ENCODE results near the gene TMEM212.

Gene TMEM212

GRCh38 chr3:171821778-171822358, 21.3 kb upstream of the TMEM212 start:
- H3K4me3 ChIP-seq (ENCODE audit: low read depth, low read length): no peak overlapping the region
- DNase-seq (ENCODE audit: low read depth): no peak
- no peak for TF ChIP-seq CTCF (IDR thresholded peaks at IDR 0.05; ENCODE audit: control insufficient read depth, extremely low read depth, insufficient read depth)

DNA sequence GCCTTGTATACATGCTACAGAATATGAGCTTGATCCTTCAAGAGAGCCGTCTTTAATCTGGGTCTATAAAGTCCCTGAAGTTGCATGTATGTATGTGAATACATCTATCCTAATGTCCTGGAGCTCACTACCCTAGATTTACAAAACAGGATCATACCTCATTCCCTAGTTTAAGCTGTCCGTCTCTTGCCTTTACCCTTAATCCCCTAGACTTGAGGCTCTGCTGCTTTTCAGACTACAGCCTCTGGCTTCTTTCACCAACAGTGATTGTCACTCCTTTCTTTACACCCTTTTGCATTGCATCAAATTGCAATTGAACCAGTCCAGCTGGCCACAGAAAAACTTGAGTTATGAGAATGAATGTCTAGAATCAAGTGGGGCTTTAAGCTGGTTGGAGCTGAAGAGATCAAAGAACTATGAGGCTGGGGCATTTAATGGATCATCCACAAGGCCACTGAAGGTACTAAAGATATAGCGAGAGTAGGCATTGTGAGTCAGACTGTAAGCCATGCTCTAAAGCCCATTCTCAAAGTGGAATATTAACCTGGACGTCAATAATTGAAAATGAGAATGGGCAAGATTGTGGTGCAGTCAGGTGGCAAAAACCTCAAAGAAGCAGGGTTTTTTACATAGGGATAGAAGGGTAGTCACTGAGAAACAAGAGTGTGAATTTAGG, 20.6 kb upstream of the TMEM212 start:
- DNase-seq (ENCODE audit: low read depth): no peak
- no peak overlapping the region for H3K4me3 ChIP-seq (ENCODE audit: low read depth, low read length)
- TF ChIP-seq CTCF (IDR thresholded peaks at IDR 0.05; ENCODE audit: control insufficient read depth, extremely low read depth, insufficient read depth): no peak

DNA sequence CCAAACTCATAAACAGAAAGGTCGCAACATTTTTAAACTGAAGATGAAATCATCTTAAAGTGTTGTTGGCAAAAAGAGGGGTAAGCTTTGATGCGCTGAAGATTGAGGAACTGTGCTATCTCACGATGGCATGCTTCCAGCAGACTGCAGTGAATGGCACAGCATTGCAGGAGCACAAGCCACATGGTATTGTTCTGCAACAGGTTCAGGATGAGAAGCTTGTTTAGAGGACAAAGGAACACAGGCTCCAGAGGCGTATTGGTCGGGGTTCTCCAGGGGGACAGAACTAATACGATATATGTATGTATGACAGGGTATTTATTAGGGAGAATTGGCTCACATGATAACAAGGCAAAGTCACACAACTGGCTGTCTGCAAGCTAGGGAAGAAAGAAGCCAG, 19.0 kb upstream of the TMEM212 start:
- no peak for DNase-seq (ENCODE audit: low read depth)
- TF ChIP-seq CTCF (IDR thresholded peaks at IDR 0.05; ENCODE audit: control insufficient read depth, extremely low read depth, insufficient read depth): no peak
- H3K4me3 ChIP-seq (ENCODE audit: low read depth, low read length): no peak overlapping the region

DNA sequence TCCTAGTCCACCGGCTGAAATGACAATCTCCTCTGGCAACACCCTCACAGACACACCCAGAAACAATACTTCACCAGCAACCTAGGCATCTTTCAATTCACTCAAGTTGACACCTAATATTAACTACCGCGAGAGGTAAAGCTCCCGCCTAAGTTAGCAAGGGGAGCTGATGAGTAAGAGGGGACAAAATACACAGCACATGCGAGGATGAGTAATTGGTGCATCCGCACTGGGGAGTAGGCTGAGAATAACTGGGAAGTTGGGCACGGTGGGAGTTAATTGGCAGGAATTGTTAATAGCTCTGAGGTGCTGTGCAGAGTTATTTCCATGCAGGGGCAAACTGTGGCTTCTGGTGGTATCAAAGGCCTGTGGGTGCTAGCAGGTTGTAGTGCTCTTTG, 18.3 kb upstream of the TMEM212 start:
- no peak for TF ChIP-seq CTCF (IDR thresholded peaks at IDR 0.05; ENCODE audit: control insufficient read depth, extremely low read depth, insufficient read depth)
- no peak for DNase-seq (ENCODE audit: low read depth)
- no peak overlapping the region for H3K4me3 ChIP-seq (ENCODE audit: low read depth, low read length)

GRCh38 chr3:171825222-171825828, 17.8 kb upstream of the TMEM212 start:
- H3K4me3 ChIP-seq (ENCODE audit: low read depth, low read length): no peak overlapping the region
- no peak for TF ChIP-seq CTCF (IDR thresholded peaks at IDR 0.05; ENCODE audit: control insufficient read depth, extremely low read depth, insufficient read depth)
- no peak for DNase-seq (ENCODE audit: low read depth)

- no peak overlapping the region for H3K4me3 ChIP-seq (ENCODE audit: low read depth, low read length)
- no peak for TF ChIP-seq CTCF (IDR thresholded peaks at IDR 0.05; ENCODE audit: control insufficient read depth, extremely low read depth, insufficient read depth)
- DNase-seq (ENCODE audit: low read depth): no peak
Observed at GRCh38 chr3:171827385-171827784, 15.8 kb upstream of the TMEM212 start.
